Nephron progenitor cell (in vitro differentiated cells): Measurements from ENCODE around the gene ZNF792.
"Not testable (repeated sequence)": the region's sequence is repeated elsewhere in the genome, so short reads cannot be mapped to it uniquely, and the experiment has no call there.

Experiments
- DNase-seq: peaks from one replicate; pipeline ENCODE4 v3.0.0; 2021
- H3K27ac Mint-ChIP-seq: 2 replicates; pipeline ENCODE4 v1.8.0; 2021; ENCODE audit warnings: mild to moderate bottlenecking, moderate library complexity, mixed read lengths
- H3K27me3 Mint-ChIP-seq: 2 replicates; pipeline ENCODE4 v1.8.0; 2021; ENCODE audit warnings: mild to moderate bottlenecking, low read depth, mixed read lengths; ENCODE audit not compliant: poor library complexity
- H3K36me3 Mint-ChIP-seq: 2 replicates; pipeline ENCODE4 v1.8.0; 2021; ENCODE audit warnings: low read depth, mixed read lengths
- H3K4me1 Mint-ChIP-seq: 2 replicates; pipeline ENCODE4 v1.8.0; 2021; ENCODE audit warnings: mixed read lengths
- H3K4me3 Mint-ChIP-seq: 2 replicates; pipeline ENCODE4 v1.8.0; 2021; ENCODE audit warnings: mild to moderate bottlenecking, moderate library complexity, mixed read lengths
- H3K9me3 Mint-ChIP-seq: 2 replicates; pipeline ENCODE4 v1.8.0; 2021; ENCODE audit warnings: mild to moderate bottlenecking, moderate library complexity, mixed read lengths
- TF ChIP-seq, protein P1 (sequence below): fragments of 200-600 bp; sonication (generic); IDR thresholded peaks from 2 replicates; pipeline ENCODE4 v1.5.0; 2021; ENCODE audit warnings: antibody characterized with exemption

ZNF792 gene

DNA sequence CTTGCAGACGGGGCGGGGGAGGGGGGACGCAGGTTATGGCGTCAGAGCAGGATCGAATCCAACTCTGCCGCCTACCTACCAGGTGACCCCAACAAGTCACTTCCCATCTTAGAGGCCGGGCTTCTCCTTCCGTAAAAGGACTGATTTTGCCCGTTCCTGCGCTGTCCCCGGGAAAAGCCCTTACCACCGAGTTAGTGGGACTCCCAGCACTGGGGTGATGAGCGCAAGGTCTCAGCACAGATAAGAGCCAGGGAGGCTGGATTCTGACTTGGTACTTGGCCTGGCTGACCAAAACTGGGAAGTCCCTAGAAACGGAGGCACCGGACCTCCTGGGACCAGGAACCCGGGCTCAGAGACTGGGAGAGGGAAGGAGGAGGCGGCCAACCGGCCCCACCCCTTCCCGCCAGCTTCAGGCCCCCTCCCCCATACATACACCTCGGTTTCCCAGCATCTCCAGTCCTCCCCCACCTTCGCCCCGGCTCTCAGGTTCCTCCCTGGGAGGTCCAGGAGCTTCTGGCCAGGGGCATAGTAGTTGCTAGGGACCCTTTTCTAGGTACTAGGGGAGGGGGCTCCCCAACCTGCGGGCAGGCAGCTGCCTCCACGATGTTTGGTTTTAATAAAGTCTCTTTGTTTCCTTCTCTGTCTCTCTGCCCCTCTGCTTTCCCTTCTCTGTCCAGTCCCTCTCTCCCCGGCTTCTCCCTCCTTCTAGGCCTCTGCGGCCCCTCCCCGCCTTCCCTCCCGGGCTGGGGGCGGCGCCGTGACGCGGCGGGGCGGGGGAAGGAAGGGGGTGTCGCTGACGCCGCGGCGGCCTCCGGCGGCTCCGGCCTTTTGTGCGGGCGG lies 35.7 kb upstream of the ZNF792 start, which contains the start of gene GRAMD1A:
Gene GRAMD1A, plus strand, starts transcription at position 826 of the 840 bp plus-strand sequence. CDS start 156 bp downstream, outside the sequence.
- Mint-ChIP-seq H3K27me3 (no peaks in the 10 kb centered on the region), H3K36me3 (no peaks in the 10 kb centered on the region), H3K9me3 (peaks cover 6% of the 10 kb centered on the region), H3K4me1 (peaks cover 61% of the 10 kb centered on the region), H3K4me3 (peak within 1 kb of the TSS; percentile 98), H3K27ac (peak within 1 kb of the TSS; percentile 98)
- DNase-seq, result peak; percentile 86
- TF ChIP-seq, protein P1, sequence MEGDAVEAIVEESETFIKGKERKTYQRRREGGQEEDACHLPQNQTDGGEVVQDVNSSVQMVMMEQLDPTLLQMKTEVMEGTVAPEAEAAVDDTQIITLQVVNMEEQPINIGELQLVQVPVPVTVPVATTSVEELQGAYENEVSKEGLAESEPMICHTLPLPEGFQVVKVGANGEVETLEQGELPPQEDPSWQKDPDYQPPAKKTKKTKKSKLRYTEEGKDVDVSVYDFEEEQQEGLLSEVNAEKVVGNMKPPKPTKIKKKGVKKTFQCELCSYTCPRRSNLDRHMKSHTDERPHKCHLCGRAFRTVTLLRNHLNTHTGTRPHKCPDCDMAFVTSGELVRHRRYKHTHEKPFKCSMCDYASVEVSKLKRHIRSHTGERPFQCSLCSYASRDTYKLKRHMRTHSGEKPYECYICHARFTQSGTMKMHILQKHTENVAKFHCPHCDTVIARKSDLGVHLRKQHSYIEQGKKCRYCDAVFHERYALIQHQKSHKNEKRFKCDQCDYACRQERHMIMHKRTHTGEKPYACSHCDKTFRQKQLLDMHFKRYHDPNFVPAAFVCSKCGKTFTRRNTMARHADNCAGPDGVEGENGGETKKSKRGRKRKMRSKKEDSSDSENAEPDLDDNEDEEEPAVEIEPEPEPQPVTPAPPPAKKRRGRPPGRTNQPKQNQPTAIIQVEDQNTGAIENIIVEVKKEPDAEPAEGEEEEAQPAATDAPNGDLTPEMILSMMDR, result no peak

DNA sequence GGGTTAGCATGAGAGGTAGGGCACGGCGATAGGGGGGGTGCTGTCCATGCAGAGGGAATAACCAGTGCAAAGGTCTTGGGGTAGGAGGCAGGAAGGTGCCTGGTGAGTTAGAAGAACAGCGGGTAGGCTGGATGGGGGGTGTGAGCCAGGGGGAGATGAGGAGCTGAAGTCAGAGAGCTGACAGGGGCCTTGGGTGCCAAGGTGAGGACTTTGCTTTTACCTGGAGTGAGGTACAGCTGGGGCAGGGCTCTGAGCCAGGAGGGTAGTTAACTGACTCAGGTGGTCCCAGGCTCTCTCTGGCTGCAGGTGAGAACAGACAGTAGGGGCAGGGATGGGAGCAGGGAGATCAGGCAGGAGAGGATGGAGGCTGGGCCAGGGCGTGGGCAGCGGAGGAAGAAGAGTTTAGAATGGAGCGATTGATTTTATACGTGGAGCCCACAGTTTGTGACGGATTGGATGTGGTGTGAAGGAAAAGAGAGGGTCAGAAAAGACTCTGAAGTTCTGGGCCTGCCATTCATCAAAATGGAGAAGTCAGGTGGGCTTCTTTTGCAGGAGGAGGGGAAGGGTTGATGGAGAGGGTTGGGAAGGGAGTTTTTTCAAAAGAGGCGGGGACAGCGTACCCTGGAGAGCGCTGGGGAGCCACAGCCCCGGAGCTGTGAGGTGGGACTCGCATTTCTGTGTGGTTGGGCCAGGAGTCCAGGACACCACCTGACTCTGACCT lies 34.9 kb upstream of the ZNF792 start:
- DNase-seq, result peak; percentile 41
- Mint-ChIP-seq H3K27ac (no peak overlapping the region), H3K4me1 (peaks cover 60% of the 10 kb centered on the region), H3K36me3 (no peaks in the 10 kb centered on the region), H3K9me3 (peaks cover 13% of the 10 kb centered on the region), H3K27me3 (no peaks in the 10 kb centered on the region), H3K4me3 (peak overlapping the region; percentile 90)
- TF ChIP-seq, protein P1, result no peak

DNA sequence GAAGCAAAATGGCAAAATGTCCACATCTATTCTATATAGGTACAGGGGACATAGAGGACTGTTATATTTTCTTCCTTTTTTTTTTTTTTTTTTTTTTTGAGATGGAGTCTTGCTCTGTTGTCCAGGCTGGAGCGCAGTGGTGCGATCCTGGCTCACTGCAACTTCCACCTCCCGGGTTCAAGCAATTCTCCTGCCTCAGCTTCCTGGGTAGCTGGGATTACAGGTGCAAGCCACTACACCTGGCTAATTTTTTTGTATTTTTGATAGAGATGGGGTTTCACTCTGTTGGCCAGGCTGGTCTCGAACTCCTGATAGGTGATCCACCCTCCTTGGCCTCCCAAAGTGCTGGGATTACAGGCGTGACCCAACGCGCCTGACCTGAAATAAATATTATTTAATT lies 34.2 kb upstream of the ZNF792 start:
- not testable (repeated sequence) for H3K36me3 Mint-ChIP-seq, H3K27ac Mint-ChIP-seq, DNase-seq, H3K27me3 Mint-ChIP-seq
- H3K4me3 Mint-ChIP-seq, result peak overlapping the region; percentile 90
- H3K4me1 Mint-ChIP-seq, result peaks cover 53% of the 10 kb centered on the region
- peaks cover 16% of the 10 kb centered on the region for H3K9me3 Mint-ChIP-seq

DNA sequence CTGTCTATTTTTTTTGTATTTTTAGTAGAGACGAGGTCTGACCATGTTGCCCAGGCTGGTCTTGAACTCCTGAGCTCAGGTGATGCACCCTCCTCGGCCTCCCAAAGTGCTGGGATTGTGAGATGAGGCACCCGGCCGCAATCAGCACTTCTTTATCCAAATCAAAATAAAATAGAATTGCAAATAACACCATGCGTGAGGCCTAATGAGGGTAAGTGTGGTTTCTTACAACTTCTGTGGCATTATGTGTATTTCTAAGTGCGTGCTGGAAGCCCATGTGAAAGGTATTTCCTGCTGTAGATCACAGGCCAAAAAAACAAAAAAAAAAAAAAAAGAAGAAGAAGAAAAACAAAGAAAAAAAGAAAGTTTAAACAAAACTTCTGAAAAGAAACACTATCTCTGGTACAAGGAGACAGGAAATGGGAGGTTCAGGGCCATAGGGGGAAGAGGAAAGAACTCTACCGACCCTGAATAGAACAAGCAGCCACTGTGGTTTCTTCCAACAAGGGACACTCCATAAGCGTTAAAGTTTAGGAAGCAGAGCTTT lies 33.1 kb upstream of the ZNF792 start:
- Mint-ChIP-seq H3K27me3 (no peaks in the 10 kb centered on the region), H3K36me3 (no peaks in the 10 kb centered on the region), H3K27ac (peak overlapping the region; percentile 59), H3K4me1 (peaks cover 42% of the 10 kb centered on the region), H3K9me3 (peaks cover 16% of the 10 kb centered on the region), H3K4me3 (peak overlapping the region; percentile 65)
- TF ChIP-seq, protein P1, result no peak
- DNase-seq, result no peak

DNA sequence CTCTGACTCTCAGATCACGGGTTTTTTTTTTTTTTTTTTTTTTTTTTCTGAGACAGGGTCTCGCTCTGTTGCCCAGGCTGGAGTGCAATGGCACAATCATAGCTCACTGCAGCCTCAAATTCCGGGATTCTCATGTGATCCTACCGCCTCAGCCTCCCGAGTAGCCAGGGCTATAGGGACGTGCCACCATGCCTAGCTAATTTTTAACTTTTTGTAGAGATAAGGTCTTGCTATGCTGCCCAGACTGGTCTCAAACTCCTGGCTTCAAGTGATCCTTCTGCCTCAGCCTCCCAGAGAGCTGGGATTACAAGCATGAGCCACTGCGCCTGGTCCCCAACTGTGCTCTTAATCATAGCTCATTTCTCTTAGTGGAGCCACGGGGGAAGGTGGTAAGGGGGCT lies 31.5 kb upstream of the ZNF792 start:
- H3K4me3 Mint-ChIP-seq, result no peak overlapping the region
- no peaks in the 10 kb centered on the region for H3K27me3 Mint-ChIP-seq
- TF ChIP-seq, protein P1, result no peak
- peaks cover 16% of the 10 kb centered on the region for H3K9me3 Mint-ChIP-seq
- no peak for DNase-seq
- no peak overlapping the region for H3K27ac Mint-ChIP-seq
- H3K36me3 Mint-ChIP-seq, result no peaks in the 10 kb centered on the region
- H3K4me1 Mint-ChIP-seq, result peaks cover 29% of the 10 kb centered on the region
